NCI-H446 treated with DMSO at 0.1 percent for 48 hours (cell line): ENCODE data around the gene SLITRK3.
"Not testable (repeated sequence)": the region's sequence is repeated elsewhere in the genome, so short reads cannot be mapped to it uniquely, and the experiment has no call there.

Experiments
- DNase-seq: peaks from one replicate; lab custom pipeline; 2025; lab: John Stamatoyannopoulos, UW

Gene SLITRK3

DNA sequence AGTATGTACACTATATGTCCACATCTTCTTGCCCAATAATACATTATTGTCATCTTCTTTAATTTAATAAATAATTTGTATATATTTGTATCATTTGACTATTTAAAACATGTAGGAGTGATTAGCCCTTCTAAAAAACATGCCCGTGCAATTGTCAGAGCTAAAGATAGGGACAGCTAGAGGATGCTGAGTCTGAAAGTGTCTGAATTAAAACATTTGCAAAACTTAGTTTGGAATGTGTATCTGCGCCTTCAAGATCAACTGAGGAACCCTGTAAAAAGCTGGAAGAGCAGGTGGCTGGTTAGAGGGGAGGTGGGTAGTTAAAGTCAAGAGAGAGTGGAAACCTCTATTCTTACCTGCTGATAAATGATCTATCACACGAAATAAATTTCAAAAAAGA, 4.7 kb downstream of the SLITRK3 start:
- DNase-seq = no peak

DNA sequence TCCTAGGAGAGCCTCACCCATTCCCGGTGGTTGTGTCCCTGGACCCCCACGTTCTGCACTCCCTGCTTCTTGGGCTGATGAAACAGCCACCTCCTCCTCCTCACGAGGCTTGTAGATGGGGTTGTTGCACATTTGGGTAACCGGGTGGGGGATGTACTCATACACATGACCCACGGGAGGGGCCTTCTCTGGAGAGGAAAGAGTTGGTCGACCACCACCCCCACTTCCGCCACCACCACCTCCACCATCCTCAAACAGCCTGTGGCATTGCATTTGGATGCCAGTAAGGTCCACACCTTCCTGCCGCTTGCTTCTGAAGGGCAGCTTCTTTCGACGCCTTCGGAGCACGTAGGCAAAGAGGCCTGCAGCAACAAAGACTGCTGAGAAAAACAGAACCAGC, 7.7 kb downstream of the SLITRK3 start:
- DNase-seq = no peak

DNA sequence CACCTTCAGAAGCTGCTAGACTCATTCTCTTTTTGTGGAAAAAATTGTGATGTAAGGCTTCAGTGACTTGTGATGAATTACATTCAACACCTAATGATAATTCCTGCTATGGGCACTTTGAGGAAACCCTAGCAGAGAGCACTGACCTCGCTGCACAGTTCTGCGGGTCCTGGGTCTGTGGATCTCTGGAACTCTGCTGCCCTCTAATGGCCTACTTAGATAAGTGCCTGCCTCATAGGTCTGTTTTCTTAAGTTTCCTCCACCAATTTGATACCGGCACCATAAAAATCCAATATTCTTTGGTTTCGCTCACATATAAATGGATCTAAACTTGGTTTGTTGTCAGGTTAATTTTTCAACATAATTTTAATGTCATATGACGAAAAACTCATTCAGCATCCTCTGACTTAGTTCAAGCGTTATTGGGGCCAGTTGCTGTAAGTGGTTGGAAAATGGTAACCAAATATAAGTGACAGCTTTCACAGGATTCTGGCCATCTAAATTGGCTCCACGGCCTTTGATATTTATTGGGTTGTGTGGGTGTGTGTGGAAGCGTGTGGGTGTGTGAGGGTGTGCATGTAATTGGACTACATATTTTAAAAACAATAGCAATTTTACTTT, 10.4 kb downstream of the SLITRK3 start:
- peak; percentile 70 for DNase-seq

DNA sequence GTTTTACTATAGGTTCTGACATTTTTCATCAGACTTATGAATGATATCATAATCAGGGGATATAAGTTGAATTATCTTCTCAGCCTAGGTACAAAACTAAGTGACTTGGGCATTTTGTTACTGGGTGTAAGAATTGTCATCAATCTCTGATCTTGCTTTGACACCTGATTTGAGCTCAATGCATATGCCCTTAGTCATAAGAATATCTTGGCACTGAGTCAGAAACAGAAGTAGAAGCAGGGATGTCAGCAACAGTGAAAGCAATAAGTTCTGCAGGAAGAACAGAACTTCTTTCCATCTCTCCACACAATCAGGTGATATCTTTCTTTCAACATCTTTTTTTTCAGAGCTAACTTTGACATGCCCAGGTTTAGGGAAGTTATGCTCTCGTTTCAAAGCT, 14.6 kb downstream of the SLITRK3 start:
- DNase-seq = no peak

DNA sequence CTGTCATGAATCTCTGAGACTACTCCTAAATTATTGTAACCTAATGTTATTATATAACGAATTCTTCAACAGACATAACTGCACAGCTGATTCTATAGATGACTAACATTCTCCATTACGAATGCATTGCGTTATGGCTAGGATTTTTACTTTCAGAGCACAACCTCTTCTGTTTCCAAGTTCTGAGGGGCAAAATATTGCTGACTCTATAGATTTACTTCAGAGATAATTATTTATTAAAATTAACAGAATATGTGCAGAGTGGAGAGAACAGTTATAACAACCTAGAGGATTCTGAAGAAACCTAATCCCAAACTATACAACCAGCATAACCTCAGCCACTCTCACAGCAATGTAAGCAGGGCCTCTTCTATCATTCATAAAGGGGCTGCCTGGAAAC, 25.9 kb downstream of the SLITRK3 start:
- no peak for DNase-seq

DNA sequence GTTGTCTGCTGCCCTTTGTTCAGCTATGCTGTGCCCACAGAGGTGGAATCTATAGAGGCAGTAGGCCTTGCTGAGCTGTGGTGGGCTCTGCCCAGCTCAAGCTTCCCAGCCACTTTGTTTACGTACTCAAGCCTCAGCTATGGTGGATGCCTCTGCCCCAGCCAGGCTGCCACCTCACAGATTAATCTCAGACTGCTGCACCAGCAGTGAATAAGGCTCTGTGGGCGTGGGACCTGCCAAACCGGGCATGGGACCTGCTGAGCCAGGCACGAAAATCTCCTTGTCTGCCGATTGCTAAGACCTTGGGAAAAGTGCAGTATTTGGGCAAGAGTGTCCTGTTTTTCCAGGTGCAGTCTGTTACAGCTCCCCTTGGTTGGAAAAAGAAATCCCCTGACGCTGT, 26.8 kb downstream of the SLITRK3 start:
- DNase-seq = no peak

DNA sequence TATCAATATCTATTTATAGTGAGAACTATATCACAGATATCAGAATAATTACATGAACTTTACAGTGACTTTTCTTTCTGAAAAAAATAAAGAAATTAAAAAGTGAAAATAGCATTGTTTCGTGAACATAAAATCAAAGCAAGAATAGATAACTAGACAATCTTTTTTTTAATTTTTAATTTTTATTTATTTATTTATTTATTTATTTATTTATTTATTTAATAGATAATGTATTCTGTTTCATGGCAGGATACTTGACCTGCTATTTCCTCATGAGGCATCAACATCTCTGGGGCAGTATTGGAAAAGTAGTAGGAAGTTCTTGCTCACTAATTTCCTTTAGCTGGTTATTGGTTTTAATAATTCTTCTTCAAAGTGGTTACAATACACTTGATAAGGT, 33.3 kb downstream of the SLITRK3 start:
- no peak for DNase-seq

DNA sequence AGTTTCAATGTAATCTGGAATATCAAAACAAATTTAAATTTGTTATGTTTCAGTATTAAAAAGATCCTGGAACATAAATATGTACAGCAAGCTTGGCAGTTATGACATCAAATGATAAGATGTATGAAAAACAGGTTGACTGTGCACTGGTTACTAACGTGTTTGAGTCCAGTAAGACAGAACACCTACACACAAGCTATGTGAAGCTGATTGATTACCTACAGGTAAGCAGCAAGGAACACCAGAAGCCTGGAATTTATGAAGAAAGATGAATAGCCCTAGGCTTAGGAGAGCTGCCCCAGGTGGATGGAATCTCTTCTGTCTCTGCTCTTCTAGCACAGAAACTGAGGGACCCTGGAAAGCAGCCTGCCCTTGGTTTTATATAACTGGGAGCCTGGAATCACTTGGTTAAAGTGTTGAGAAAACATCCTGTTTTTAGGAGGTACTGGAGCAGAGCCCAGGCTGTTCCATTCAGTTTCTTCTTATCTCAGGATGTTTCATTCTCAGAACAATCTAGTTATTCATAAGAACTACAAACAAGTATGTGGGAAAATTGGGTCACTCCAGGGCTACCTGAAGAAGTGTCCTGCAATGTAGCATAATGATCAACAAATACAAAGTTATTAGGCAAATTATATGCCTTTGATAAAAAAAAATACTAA, 36.3 kb downstream of the SLITRK3 start:
- DNase-seq = no peak

DNA sequence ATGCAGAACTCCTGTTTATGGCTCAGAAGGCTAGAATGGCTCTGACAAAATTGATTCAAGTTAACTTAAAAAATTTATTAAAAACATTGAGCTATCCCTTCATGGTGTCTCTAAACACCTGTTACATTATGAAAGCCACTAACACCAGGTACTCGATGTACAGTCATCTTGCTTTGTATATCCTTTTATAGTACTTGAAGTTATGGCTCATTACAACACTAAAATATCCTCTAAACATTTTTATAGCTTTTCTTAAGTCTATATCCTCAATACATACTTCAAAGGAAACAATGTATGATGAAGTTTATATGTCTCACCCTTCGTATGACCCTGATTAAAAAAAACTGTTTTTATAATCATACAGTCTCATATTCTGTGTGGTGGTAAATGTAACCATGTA, 38.2 kb downstream of the SLITRK3 start:
- DNase-seq = no peak

DNA sequence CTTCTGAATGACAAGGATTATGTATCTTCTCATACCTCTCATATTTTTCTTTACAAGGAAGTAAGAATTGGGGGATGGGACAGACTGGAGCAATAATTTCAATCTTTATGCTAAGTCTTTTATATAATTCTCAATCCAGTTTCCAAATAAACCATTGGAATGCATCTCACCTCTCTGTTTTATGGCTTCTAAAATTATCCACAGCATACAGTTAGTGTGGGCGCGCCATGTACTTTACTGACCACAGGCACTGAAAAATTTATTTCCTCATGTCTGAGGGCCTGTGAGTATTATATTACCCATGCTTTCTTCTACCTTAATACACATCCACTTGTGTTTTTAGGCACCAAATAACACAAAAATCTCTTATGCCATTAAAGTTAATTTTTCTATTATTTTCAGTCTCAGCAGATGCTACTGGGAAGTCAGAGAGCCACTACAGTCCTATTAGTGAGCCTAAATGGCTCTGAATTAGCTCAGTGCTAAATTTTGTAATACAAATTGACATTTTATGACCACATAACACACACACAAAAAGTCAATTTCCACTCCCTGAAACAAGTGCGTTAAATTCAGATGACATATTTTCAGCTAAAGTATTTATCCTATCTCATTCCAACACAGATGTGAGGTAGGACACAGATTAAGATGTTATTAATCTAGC, 39.3 kb downstream of the SLITRK3 start:
- DNase-seq = no peak

DNA sequence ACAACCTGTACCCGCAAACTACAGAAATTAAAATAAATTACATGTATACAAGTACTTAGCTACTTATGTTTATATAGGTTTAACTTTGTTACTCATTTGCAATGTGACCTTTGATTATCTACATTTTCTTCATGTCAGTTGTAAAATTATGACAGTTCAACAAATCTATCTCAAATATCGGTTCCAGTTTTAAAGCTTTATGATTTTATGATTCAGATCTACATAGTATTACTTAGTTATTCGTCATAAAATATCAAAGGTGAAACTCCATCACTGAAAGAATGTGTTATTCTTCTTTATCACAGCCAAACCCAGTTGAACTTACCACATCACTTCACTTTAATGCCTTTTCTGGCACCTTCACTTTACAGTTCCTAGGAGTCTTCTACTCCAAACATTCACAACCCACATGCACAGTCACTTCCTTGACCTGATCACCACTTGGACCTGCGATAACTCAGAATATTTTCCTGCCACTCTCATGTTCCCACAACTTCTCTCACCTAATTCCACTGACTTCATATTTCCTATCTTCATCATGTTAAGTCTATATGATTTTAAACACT, 47.2 kb downstream of the SLITRK3 start:
- no peak for DNase-seq

DNA sequence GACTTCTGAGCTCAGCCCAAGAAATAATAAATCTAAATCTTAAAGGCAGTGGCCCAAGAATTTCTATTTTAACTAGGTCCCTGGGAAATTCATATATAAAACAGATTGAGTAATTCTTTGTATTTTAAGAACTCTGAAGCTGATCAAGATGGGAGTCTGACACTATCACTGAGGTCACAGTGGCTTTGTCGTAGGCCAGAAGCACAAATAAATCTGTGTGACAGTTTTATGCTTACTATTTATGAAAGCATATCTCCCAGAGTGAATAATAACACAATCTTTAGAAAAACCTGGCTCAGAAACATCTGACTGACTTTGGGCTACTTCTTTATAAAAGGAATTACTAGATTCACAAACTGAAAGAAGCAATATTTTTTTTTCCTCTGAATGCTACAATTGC, 51.9 kb downstream of the SLITRK3 start:
- DNase-seq = no peak

DNA sequence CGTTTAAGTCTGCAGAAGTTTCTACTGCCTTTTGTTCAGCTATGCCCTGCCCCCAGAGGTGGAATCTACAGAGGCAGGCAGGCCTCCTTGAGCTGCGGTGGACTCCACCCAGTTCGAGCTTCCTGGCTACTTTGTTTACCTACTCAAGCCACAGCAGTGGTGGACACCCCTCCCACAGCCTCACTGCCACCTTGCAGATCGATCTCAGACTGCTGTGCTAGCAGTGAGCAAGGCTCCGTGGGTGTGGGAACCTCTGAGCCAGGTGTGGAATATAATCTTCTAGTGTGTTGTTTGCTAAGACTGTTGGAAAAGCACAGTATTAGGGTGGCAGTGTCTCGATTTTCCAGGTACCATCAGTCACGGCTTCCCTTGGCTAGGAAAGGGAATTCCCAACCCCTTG, 56.3 kb downstream of the SLITRK3 start:
- DNase-seq = not testable (repeated sequence)
